CD1c-positive myeloid dendritic cell (primary cell): ENCODE measurements around the gene PHACTR3.

Experiments used
- DNase-seq: peaks from one replicate; pipeline ENCODE4 v3.0.0-alpha.2; 2016; ENCODE audit errors: extremely low spot score

Gene PHACTR3

GRCh38 chr20:59776626-59777330 lies 172.4 kb downstream of the PHACTR3 start:
- DNase-seq: no peak

- no peak for DNase-seq
These were observed 173.0 kb downstream of the PHACTR3 start for GRCh38 chr20:59777331-59777725.

GRCh38 chr20:59777814-59778575 lies 173.7 kb downstream of the PHACTR3 start:
- DNase-seq: no peak

- DNase-seq: no peak
These were observed 174.4 kb downstream of the PHACTR3 start for GRCh38 chr20:59778615-59779200.

GRCh38 chr20:59779656-59780380 lies 175.5 kb downstream of the PHACTR3 start:
- DNase-seq: no peak

GRCh38 chr20:59780494-59781185 lies 176.3 kb downstream of the PHACTR3 start:
- DNase-seq: no peak

- no peak for DNase-seq
These were observed 176.9 kb downstream of the PHACTR3 start for GRCh38 chr20:59781226-59781625.

GRCh38 chr20:59782986-59783640 lies 178.8 kb downstream of the PHACTR3 start:
- DNase-seq: peak; percentile 30

GRCh38 chr20:59783641-59784010 lies 179.3 kb downstream of the PHACTR3 start:
- no peak for DNase-seq

GRCh38 chr20:59784365-59784764 lies 180.0 kb downstream of the PHACTR3 start:
- no peak for DNase-seq

GRCh38 chr20:59784791-59785668 lies 180.7 kb downstream of the PHACTR3 start:
- no peak for DNase-seq

GRCh38 chr20:59785669-59785959 lies 181.3 kb downstream of the PHACTR3 start:
- no peak for DNase-seq

- no peak for DNase-seq
These were observed 181.9 kb downstream of the PHACTR3 start for GRCh38 chr20:59785986-59786795.

GRCh38 chr20:59786801-59787537 lies 182.6 kb downstream of the PHACTR3 start:
- no peak for DNase-seq

GRCh38 chr20:59787538-59787890 lies 183.2 kb downstream of the PHACTR3 start:
- DNase-seq: no peak

- no peak for DNase-seq
These were observed 183.9 kb downstream of the PHACTR3 start for GRCh38 chr20:59788196-59788735.

GRCh38 chr20:59788811-59789397 lies 184.6 kb downstream of the PHACTR3 start:
- no peak for DNase-seq

GRCh38 chr20:59789686-59790085 lies 185.3 kb downstream of the PHACTR3 start:
- no peak for DNase-seq
